SH-SY5Y (cell line): ENCODE results near the gene AGPAT3.

Experiments used
- GATA2 ChIP-seq: IDR thresholded peaks from 2 replicates; pipeline ENCODE4 v1.6.1; 2011; ENCODE audit warnings: mild to moderate bottlenecking, low read depth, low read length
- GATA3 ChIP-seq: IDR thresholded peaks from 2 replicates; pipeline ENCODE4 v1.6.1; 2011; ENCODE audit warnings: low read depth, mild to moderate bottlenecking, low read length, moderate library complexity

AGPAT3 gene

GRCh38 chr21:44005593-44005992 is 140.6 kb downstream of the AGPAT3 start:
- TF ChIP-seq GATA2 (no peak), GATA3 (no peak)

DNA sequence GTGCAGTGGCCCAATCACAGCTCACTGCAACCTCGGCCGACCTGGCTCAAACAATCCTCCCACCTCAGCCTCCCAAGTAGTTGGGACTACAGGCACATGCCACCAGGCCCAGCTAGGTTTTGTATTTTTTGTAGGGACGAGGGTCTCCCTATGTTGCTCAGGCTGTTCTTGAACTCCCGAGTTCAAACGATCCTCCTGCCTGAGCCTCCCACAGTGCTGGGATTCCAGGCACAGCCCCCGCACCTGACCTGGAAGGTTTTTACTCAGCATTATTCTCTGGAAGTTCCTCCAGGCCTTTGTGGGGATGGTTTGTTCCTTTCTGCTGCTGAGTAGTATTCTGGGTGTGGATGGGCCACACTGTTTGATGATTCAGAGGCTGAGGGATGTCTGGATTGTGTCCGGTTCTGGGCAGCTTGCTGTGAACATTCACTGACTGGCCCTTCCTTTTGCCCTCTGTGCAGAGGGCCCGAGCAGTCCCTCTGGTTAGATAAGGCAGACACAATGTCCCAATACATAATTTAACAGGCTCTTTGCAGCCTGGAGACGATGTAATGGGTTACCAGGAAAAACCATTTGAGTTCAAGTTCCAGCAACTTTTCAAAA is 141.1 kb downstream of the AGPAT3 start:
- TF ChIP-seq GATA3: no peak
- TF ChIP-seq GATA2: no peak

- TF ChIP-seq GATA3 (no peak), GATA2 (no peak)
Measured at GRCh38 chr21:44006656-44007055, 141.6 kb downstream of the AGPAT3 start.

DNA sequence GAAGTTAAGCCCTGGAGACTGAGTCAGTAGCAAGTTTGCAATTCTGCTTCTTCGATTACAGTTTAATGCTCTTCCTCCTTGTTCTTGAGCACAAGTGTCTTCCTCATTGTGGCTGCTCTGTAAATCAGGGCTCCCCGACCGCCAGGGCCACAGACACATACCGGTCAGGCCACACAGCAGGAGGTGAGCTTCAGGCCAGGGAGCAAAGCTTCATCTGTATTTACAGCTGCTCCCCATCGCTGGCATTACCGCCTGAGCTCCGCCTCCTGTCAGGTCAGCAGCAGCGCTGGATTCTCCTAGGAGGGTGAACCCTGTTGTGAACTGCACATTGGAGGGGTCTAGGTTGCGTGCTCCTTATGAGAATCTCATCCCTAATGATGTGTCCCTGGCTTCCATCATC is 145.4 kb downstream of the AGPAT3 start:
- TF ChIP-seq GATA2 (no peak), GATA3 (no peak)

GRCh38 chr21:44011123-44011522 is 146.1 kb downstream of the AGPAT3 start:
- TF ChIP-seq GATA2: no peak

GRCh38 chr21:44011579-44012473 is 146.8 kb downstream of the AGPAT3 start, which contains the start of gene TRAPPC10:
Gene TRAPPC10, plus strand, starts transcription at chr21:44012309. Its CDS starts 185 bp downstream, at chr21:44012494.
- TF ChIP-seq GATA2 (no peak), GATA3 (no peak)

DNA sequence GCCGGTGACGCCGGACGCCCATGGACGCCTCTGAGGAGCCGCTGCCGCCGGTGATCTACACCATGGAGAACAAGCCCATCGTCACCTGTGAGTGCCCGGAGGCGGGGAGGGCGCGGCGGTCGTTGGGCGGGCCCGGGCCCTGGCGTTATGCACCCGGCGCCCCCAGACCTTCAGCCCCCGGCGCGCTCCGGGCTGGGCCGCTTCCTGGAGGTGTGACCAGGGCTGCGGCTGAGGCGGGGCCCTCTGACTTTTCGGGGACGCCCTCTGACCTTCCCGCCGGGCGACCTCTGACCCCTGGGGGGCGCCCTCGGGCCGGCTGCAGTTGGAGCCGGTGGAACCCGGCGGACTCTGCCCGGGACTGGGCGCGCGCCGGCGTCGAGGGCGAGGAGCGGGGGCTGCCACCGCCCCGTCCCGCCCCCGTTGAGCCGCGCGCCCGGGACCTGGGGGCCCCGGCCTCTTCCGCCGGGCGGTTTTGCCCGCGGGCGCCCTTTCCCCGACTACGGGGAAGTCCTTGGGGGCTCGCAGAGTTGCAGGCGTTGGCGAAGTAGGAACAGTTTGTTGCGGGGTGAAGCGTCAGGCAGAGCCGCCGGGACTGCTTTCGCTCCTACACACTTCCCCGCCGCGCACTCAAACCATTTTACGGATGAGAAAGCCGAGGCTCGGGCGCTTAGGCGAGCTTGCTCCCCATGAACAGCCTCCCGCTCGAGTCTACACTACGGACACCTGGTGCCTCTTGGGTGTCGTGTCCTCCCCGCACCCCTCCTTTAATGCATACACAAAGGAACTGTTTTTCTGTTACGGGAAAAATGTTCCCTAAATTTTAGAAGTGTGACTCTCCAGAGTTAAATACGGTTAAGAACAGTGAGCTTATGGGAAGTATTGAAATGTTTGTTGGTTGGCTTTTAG is 147.7 kb downstream of the AGPAT3 start:
- no peak for TF ChIP-seq GATA3
- no peak for TF ChIP-seq GATA2

DNA sequence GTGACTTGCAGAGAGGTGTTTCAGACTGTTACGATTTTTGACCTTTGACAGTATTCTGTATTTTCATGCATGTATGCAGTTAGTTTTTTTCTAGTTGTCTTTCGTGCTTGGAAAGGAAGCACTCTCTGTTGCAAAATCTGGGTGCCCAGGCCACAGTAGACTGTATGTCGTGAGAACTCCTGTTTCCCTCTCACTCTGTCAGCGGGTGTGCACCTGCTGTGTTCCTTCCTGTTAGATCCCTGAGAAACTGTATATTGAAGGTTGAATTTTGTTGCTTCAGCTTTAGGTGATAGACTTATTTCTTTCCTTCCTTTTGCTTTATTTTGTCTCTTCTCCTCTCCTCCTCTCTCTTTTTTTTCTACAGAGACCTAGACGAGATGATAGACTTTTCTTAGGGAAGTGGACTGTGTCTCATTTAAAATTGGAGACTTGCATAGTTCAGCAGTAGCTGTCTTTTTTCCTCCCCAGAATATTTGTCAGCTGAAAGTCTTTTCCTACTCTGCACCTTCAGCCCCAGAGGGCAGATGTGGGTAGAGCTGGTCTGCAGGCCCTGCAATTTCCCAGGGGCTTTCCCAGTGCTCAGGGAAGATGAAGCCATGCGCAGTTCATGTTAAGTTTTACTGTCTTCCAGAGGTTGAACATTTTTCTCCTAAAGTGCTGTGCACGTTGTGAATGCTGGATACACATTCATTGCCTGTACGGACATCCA is 148.5 kb downstream of the AGPAT3 start:
- no peak for TF ChIP-seq GATA2
- no peak for TF ChIP-seq GATA3

DNA sequence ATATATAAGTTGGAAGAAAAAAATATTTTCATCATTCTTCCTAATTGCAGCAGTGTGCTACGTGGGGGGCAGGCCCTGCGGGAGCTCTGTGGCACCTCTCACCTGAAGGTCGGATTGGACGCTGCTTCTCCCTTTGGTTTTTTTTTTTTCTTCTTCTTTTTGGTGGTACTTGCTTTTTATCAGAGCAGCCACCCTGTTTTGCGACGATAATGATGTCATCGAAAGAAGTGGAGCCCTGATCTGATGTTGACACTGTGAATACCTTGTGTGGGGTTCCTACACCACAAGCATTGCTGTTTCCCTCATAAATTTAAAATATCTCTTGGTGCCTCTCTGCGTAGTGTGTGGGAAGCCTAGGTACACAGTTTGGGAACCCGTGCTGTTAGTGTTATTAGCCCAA is 152.6 kb downstream of the AGPAT3 start:
- TF ChIP-seq GATA2 (no peak), GATA3 (no peak)

GRCh38 chr21:44018127-44018526 is 153.1 kb downstream of the AGPAT3 start:
- TF ChIP-seq GATA2: no peak

- TF ChIP-seq GATA2 (no peak), GATA3 (no peak)
Measured at GRCh38 chr21:44018813-44019567, 154.0 kb downstream of the AGPAT3 start.

GRCh38 chr21:44019568-44019958 is 154.5 kb downstream of the AGPAT3 start:
- TF ChIP-seq GATA2 (no peak), GATA3 (no peak)

DNA sequence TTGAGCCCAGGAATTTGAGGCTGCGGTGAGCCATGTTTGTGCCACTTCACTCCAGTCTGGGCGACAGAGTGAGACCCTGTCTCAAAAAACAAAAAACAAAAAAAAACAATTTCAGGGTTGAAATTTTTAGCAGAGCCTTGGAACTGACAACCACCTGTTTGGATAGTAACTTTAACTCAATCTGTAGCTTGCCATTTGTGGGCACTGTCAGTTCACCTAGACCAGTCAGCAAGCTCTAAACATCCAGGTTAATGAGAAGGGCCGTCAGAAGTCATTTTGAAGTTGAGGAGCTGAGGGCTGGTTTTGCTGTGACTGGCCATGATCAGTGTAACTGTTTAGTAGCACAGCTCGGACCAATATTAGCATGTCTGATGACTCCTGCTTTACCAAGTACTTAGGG is 155.5 kb downstream of the AGPAT3 start:
- TF ChIP-seq GATA3 (no peak), GATA2 (no peak)
